LNCaP clone FGC (cell line): ENCODE data around the gene CFAP45.

Experiments
- DNase-seq: peaks from one replicate; pipeline ENCODE4 v3.0.0-alpha.2; 2011; ENCODE audit warnings: low read depth
- H3K4me3 ChIP-seq: 2 replicates; pipeline ENCODE4 v1.5.1; 2011; ENCODE audit warnings: mild to moderate bottlenecking, low read depth, low read length, control low read depth
- CTCF ChIP-seq: IDR thresholded peaks from 2 replicates; pipeline ENCODE4 v1.5.1; 2012; ENCODE audit warnings: mild to moderate bottlenecking; ENCODE audit not compliant: control insufficient read depth, insufficient read depth; ENCODE audit errors: extremely low read depth

Gene CFAP45

GRCh38 chr1:159921700-159922504 is 21.9 kb upstream of the CFAP45 start:
- DNase-seq = no peak
- no peak overlapping the region for H3K4me3 ChIP-seq

GRCh38 chr1:159921251-159921650 is 21.3 kb upstream of the CFAP45 start:
- no peak for TF ChIP-seq CTCF
- no peak overlapping the region for H3K4me3 ChIP-seq
- DNase-seq = no peak

More at GRCh38 chr1:159921700-159922504, 21.9 kb upstream of the CFAP45 start:
- TF ChIP-seq CTCF = no peak

- TF ChIP-seq CTCF = no peak
- DNase-seq = no peak
- H3K4me3 ChIP-seq = no peak overlapping the region
Observed at GRCh38 chr1:159920651-159921050, 20.7 kb upstream of the CFAP45 start.

- H3K4me3 ChIP-seq = no peak overlapping the region
- no peak for TF ChIP-seq CTCF
- DNase-seq = no peak
Observed at GRCh38 chr1:159920202-159920601, 20.2 kb upstream of the CFAP45 start.

GRCh38 chr1:159919236-159919865 is 19.4 kb upstream of the CFAP45 start:
- no peak for DNase-seq
- H3K4me3 ChIP-seq = no peak overlapping the region
- no peak for TF ChIP-seq CTCF

- DNase-seq = no peak
Observed at GRCh38 chr1:159918352-159919200, 18.6 kb upstream of the CFAP45 start.

More at GRCh38 chr1:159918352-159919200, 18.6 kb upstream of the CFAP45 start:
- no peak overlapping the region for H3K4me3 ChIP-seq
- no peak for TF ChIP-seq CTCF
